ENCODE measurements around the gene TIMM50.

Gene TIMM50

DNA sequence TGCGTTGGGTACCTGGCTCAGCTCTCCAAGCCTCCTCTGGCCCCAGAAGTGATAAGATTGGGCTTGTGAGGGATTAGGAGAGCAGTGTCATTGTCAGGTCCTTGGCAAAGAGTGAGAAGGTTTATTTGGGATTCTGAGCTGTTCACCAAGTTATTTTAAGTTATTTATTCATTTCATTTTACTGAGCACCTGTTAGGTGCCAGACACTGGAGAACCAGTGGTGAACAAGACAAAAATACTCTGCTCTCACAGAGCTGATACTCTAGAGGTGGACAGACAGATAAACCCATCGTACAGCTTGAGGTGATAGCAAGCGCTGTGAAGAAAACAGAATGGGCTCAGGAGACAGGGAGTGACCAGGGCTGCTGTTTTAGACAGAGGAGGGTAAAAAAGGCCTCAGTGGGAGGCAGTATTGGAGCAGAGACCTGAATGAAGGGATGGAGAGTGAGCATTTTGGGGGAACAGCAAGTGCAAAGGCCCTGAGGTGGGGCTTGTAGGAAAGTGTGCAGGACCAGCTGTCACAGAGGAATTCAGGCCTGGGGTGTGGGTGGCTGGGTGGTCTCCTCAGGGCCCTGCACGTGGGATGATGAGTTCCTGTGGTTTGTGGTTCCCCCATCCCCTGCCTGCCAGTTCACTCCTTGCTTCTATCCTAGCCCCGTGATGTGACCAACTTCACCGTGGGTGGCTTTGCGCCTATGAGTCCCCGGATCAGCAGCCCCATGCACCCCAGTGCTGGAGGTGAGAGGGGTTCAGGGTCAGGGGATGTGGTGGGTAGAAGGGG lies 8.7 kb upstream of the TIMM50 start:
- TF ChIP-seq EZH2phosphoT487 (conservative IDR thresholded peaks at IDR 0.05; ENCODE audit: low read length), result no peak
- no peaks in the 10 kb centered on the region for H3K9me2 ChIP-seq (replicated peaks; ENCODE audit: insufficient read depth, low read length)
- H3K4me2 ChIP-seq (ENCODE audit: low read depth, low read length, poor library complexity, severe bottlenecking), result no peak overlapping the region
- no peak overlapping the region for H3K27ac ChIP-seq (ENCODE audit: low read depth, low read length)
- H3K9me3 ChIP-seq (ENCODE audit: insufficient read depth, low read length), result no peaks in the 10 kb centered on the region
- H3K36me3 ChIP-seq (ENCODE audit: low read length), result no peaks in the 10 kb centered on the region; the same call in 1 of the 2 replicates
- H3K27me3 ChIP-seq (ENCODE audit: low read length), result no peaks in the 10 kb centered on the region
- H3K4me3 ChIP-seq (ENCODE audit: insufficient read depth, low read length, poor library complexity, severe bottlenecking), result no peak overlapping the region
- H2AFZ ChIP-seq (ENCODE audit: low read depth, low read length, severe bottlenecking), result no peak overlapping the region
- H4K20me1 ChIP-seq (ENCODE audit: low read depth, low read length), result no peaks in the 10 kb centered on the region
- no peak overlapping the region for H3K9ac ChIP-seq (ENCODE audit: low read length)
- H3F3A ChIP-seq (ENCODE audit: insufficient read depth), result no peaks in the 10 kb centered on the region
- H3K79me2 ChIP-seq (ENCODE audit: insufficient read depth, low read length), result no peaks in the 10 kb centered on the region

DNA sequence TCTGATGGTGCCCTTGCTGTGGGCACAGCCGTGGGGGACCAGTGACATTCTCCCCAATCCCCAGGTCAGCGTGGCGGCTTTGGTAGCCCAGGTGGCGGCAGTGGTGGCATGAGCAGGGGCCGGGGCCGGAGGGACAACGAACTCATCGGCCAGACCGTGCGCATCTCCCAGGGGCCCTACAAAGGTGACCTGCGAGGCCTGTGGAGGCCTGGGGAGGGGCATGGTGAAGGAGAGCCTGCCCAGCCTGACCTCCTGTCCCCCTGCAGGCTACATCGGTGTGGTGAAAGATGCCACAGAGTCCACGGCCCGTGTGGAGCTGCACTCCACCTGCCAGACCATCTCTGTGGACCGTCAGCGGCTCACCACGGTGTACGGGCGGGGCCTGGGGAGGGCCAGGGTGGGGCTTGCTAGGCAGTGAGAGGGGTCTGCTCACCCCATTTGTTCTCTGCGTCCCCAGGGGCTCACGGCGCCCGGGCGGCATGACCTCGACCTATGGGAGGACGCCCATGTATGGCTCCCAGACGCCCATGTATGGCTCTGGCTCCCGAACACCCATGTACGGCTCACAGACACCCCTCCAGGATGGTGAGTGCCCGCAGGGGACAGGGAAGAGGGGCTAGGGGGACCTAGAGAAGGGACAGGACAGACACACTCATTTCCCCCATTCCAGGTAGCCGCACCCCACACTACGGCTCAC lies 7.7 kb upstream of the TIMM50 start:
- no peaks in the 10 kb centered on the region for H3K9me3 ChIP-seq (ENCODE audit: insufficient read depth, low read length)
- H3K79me2 ChIP-seq (ENCODE audit: insufficient read depth, low read length), result no peaks in the 10 kb centered on the region
- no peaks in the 10 kb centered on the region; the same call in 1 of the 2 replicates for H3K36me3 ChIP-seq (ENCODE audit: low read length)
- no peaks in the 10 kb centered on the region for H3K27me3 ChIP-seq (ENCODE audit: low read length)
- H4K20me1 ChIP-seq (ENCODE audit: low read depth, low read length), result no peaks in the 10 kb centered on the region
- no peak for TF ChIP-seq EZH2phosphoT487 (conservative IDR thresholded peaks at IDR 0.05; ENCODE audit: low read length)
- TF ChIP-seq, protein P1, sequence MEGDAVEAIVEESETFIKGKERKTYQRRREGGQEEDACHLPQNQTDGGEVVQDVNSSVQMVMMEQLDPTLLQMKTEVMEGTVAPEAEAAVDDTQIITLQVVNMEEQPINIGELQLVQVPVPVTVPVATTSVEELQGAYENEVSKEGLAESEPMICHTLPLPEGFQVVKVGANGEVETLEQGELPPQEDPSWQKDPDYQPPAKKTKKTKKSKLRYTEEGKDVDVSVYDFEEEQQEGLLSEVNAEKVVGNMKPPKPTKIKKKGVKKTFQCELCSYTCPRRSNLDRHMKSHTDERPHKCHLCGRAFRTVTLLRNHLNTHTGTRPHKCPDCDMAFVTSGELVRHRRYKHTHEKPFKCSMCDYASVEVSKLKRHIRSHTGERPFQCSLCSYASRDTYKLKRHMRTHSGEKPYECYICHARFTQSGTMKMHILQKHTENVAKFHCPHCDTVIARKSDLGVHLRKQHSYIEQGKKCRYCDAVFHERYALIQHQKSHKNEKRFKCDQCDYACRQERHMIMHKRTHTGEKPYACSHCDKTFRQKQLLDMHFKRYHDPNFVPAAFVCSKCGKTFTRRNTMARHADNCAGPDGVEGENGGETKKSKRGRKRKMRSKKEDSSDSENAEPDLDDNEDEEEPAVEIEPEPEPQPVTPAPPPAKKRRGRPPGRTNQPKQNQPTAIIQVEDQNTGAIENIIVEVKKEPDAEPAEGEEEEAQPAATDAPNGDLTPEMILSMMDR (IDR thresholded peaks at IDR 0.05; ENCODE audit: insufficient read depth, low read length, poor library complexity, severe bottlenecking), result no peak
- H3K9ac ChIP-seq (ENCODE audit: low read length), result no peak overlapping the region
- H3K9me2 ChIP-seq (replicated peaks; ENCODE audit: insufficient read depth, low read length), result no peaks in the 10 kb centered on the region
- H3K27ac ChIP-seq (ENCODE audit: low read depth, low read length), result no peak overlapping the region
- no peak overlapping the region for H2AFZ ChIP-seq (ENCODE audit: low read depth, low read length, severe bottlenecking)
- no peak overlapping the region for H3K4me3 ChIP-seq (ENCODE audit: insufficient read depth, low read length, poor library complexity, severe bottlenecking)
- H3F3A ChIP-seq (ENCODE audit: insufficient read depth), result no peaks in the 10 kb centered on the region
- H3K4me2 ChIP-seq (ENCODE audit: low read depth, low read length, poor library complexity, severe bottlenecking), result no peak overlapping the region

DNA sequence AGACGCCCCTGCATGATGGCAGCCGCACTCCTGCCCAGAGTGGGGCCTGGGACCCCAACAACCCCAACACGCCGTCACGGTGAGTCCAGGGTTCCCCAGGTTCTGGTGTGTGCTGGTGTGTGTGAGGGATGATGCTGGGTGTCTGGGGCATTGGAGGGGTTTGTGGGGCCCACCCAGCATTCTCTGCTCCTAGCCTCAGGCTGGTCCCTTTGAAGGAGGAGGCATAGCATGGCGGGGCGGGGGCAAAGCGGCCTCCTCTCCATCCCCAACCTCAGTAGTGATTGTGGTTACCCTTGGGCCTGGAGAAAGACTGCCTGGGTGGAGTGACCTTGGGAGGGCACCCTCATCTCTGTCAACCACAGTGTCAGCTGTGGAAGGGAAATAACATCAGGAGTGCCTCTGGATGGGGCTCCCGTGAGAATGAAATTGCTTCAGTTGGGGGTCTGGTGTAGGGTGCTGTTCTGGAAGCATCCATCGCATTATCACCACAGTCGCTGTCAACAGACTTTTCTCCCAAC lies 7.1 kb upstream of the TIMM50 start:
- TF ChIP-seq EZH2phosphoT487 (conservative IDR thresholded peaks at IDR 0.05; ENCODE audit: low read length), result no peak
- TF ChIP-seq, protein P1 (IDR thresholded peaks at IDR 0.05; ENCODE audit: insufficient read depth, low read length, poor library complexity, severe bottlenecking), result no peak
- H3K9me2 ChIP-seq (replicated peaks; ENCODE audit: insufficient read depth, low read length), result no peaks in the 10 kb centered on the region
- no peak overlapping the region for H3K9ac ChIP-seq (ENCODE audit: low read length)
- H3K9me3 ChIP-seq (ENCODE audit: insufficient read depth, low read length), result no peaks in the 10 kb centered on the region
- H2AFZ ChIP-seq (ENCODE audit: low read depth, low read length, severe bottlenecking), result no peak overlapping the region
- no peak overlapping the region for H3K27ac ChIP-seq (ENCODE audit: low read depth, low read length)
- H3K4me3 ChIP-seq (ENCODE audit: insufficient read depth, low read length, poor library complexity, severe bottlenecking), result no peak overlapping the region
- H3F3A ChIP-seq (ENCODE audit: insufficient read depth), result peaks cover 2% of the 10 kb centered on the region
- no peaks in the 10 kb centered on the region; the same call in 1 of the 2 replicates for H3K36me3 ChIP-seq (ENCODE audit: low read length)
- H3K79me2 ChIP-seq (ENCODE audit: insufficient read depth, low read length), result no peaks in the 10 kb centered on the region
- H3K27me3 ChIP-seq (ENCODE audit: low read length), result no peaks in the 10 kb centered on the region
- no peak overlapping the region for H3K4me2 ChIP-seq (ENCODE audit: low read depth, low read length, poor library complexity, severe bottlenecking)
- H4K20me1 ChIP-seq (ENCODE audit: low read depth, low read length), result no peaks in the 10 kb centered on the region

Measured in SU-DHL-6 (cell line).